ENCODE results near the gene HORMAD1.
A peak's percentile ranks its signal among the peaks of the same experiment; 100 is the strongest.
"Not testable (repeated sequence)": the region's sequence is repeated elsewhere in the genome, so short reads cannot be mapped to it uniquely, and the experiment has no call there.

HORMAD1 gene

GRCh38 chr1:150720703-150721102 is at the start of gene HORMAD1:
Gene HORMAD1 (minus strand): TSS chr1:150720895. CDS start chr1:150719505, 1,390 bp downstream.
- H3K4me3 Mint-ChIP-seq = no peak within 1 kb of the TSS
- H3K27ac Mint-ChIP-seq = no peak within 1 kb of the TSS
- DNase-seq (ENCODE audit: low spot score in 2 of 2) (no peak), ATAC-seq (ENCODE audit: low read depth) (no peak)
- no peaks in the 10 kb centered on the region for H3K27me3 Mint-ChIP-seq
- H3K9me3 Mint-ChIP-seq = no peaks in the 10 kb centered on the region
- no peaks in the 10 kb centered on the region for H3K4me1 Mint-ChIP-seq
- H3K36me3 Mint-ChIP-seq = peaks cover 7% of the 10 kb centered on the region

DNA sequence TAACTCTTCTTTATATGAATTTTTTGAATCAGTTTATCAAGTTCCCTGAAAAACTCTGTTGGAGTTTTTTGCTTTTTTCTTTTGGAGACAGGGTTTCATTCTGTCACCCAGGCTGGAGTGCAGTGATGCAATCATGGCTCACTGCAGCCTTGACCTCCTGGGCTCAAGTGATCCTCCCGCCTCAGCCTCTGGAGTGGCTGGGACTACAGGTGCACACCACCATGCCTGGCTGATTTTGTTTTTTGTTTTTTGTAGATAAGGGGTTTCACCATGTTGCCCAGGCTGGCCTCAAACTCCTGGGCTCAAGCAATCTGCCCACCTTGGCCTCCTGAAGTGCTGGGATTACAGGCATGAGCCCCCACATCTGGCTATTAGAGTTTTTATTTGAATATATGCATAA is 47.0 kb upstream of the HORMAD1 start:
- not testable (repeated sequence) for H3K9me3 Mint-ChIP-seq; H3K36me3 Mint-ChIP-seq; DNase-seq (ENCODE audit: low spot score in 2 of 2); ATAC-seq (ENCODE audit: low read depth); H3K27me3 Mint-ChIP-seq; H3K4me3 Mint-ChIP-seq
- H3K4me1 Mint-ChIP-seq = peaks cover 23% of the 10 kb centered on the region
- peak overlapping the region; percentile 4 for H3K27ac Mint-ChIP-seq

GRCh38 chr1:150765977-150766301 is 45.2 kb upstream of the HORMAD1 start:
- peaks cover 14% of the 10 kb centered on the region for H3K36me3 Mint-ChIP-seq
- peaks cover 31% of the 10 kb centered on the region for H3K4me1 Mint-ChIP-seq
- H3K9me3 Mint-ChIP-seq; DNase-seq (ENCODE audit: low spot score in 2 of 2); H3K27me3 Mint-ChIP-seq: not testable (repeated sequence)
- ATAC-seq (ENCODE audit: low read depth) = peak; percentile 12
- H3K4me3 Mint-ChIP-seq = peak overlapping the region; percentile 99
- peak overlapping the region; percentile 100 for H3K27ac Mint-ChIP-seq

- DNase-seq (ENCODE audit: low spot score in 2 of 2) (peak; percentile 17 to 50), ATAC-seq (ENCODE audit: low read depth) (peak; percentile 93)
- no peaks in the 10 kb centered on the region for H3K9me3 Mint-ChIP-seq
- peaks cover 30% of the 10 kb centered on the region for H3K4me1 Mint-ChIP-seq
- H3K27me3 Mint-ChIP-seq = no peaks in the 10 kb centered on the region
- peak within 1 kb of the TSS; percentile 99 for H3K4me3 Mint-ChIP-seq
- peaks cover 17% of the 10 kb centered on the region for H3K36me3 Mint-ChIP-seq
- H3K27ac Mint-ChIP-seq = peak within 1 kb of the TSS; percentile 100
Observed at GRCh38 chr1:150765296-150765976, 44.7 kb upstream of the HORMAD1 start, which contains the start of gene CTSS. Gene CTSS (minus strand): TSS chr1:150765778. CDS start chr1:150764763, 1,015 bp downstream.

- Mint-ChIP-seq H3K27ac (peak overlapping the region; percentile 100), H3K36me3 (peaks cover 24% of the 10 kb centered on the region), H3K4me3 (peak overlapping the region; percentile 99), H3K4me1 (peaks cover 38% of the 10 kb centered on the region), H3K27me3 (no peaks in the 10 kb centered on the region), H3K9me3 (no peaks in the 10 kb centered on the region)
- no peak for ATAC-seq (ENCODE audit: low read depth)
- no peak for DNase-seq (ENCODE audit: low spot score in 2 of 2)
Observed at GRCh38 chr1:150764617-150765101, 44.0 kb upstream of the HORMAD1 start.

GRCh38 chr1:150763018-150763417 is 42.3 kb upstream of the HORMAD1 start:
- Mint-ChIP-seq H3K9me3 (no peaks in the 10 kb centered on the region), H3K4me1 (peaks cover 38% of the 10 kb centered on the region), H3K36me3 (peaks cover 28% of the 10 kb centered on the region), H3K27me3 (no peaks in the 10 kb centered on the region), H3K4me3 (peak overlapping the region; percentile 83), H3K27ac (peak overlapping the region; percentile 9)
- DNase-seq (ENCODE audit: low spot score in 2 of 2) (no peak), ATAC-seq (ENCODE audit: low read depth) (no peak)

DNA sequence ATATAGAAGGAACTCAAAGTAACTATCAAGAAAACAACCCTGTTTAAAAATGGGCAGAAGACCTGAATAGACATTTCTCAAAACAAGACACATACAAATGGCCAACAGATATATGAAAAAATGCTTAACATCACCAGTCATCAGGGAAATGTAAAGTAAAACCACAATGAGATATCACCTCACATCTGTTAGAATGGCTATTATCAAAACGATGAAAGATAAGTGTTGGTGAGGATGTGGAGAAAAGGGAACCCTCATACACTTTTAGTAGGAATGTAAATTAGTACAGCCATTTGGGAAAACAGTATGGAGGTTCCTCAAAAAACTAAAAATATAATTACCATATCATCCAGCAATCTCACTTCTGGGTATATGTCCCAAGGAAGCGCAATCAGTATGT is 41.9 kb upstream of the HORMAD1 start:
- Mint-ChIP-seq H3K27me3 (no peaks in the 10 kb centered on the region), H3K4me1 (peaks cover 38% of the 10 kb centered on the region), H3K36me3 (peaks cover 28% of the 10 kb centered on the region), H3K9me3 (no peaks in the 10 kb centered on the region), H3K27ac (peak overlapping the region; percentile 9), H3K4me3 (peak overlapping the region; percentile 83)
- no peak for DNase-seq (ENCODE audit: low spot score in 2 of 2)
- no peak for ATAC-seq (ENCODE audit: low read depth)

- H3K4me1 Mint-ChIP-seq = peaks cover 38% of the 10 kb centered on the region
- peak overlapping the region; percentile 83 for H3K4me3 Mint-ChIP-seq
- H3K27me3 Mint-ChIP-seq = no peaks in the 10 kb centered on the region
- no peaks in the 10 kb centered on the region for H3K9me3 Mint-ChIP-seq
- ATAC-seq (ENCODE audit: low read depth) (no peak), DNase-seq (ENCODE audit: low spot score in 2 of 2) (no peak)
- peaks cover 28% of the 10 kb centered on the region for H3K36me3 Mint-ChIP-seq
- H3K27ac Mint-ChIP-seq = no peak overlapping the region
Observed at GRCh38 chr1:150761801-150762200, 41.1 kb upstream of the HORMAD1 start.

DNA sequence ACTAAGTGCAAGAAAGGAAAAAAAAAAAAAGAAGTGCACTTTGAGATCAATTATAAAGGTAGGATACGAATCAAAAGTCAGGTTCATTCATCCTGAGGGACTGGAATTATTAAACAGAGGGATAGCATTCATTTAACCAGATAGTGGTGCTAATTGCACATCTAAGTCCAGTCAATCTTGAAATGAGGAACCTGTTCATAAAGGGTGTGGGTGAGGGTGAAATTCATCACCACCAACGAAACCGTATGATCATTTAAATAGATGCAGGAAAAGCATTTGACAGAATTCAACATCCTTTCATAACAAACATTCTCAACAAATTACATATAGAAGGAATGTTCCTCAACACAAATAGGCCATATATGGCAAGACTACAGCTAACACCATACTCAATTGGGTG is 39.3 kb upstream of the HORMAD1 start:
- Mint-ChIP-seq H3K27ac (peak overlapping the region; percentile 86), H3K36me3 (peaks cover 26% of the 10 kb centered on the region), H3K4me1 (peaks cover 28% of the 10 kb centered on the region), H3K4me3 (peak overlapping the region; percentile 57), H3K27me3 (no peaks in the 10 kb centered on the region), H3K9me3 (no peaks in the 10 kb centered on the region)
- DNase-seq (ENCODE audit: low spot score in 2 of 2) = peak in 1 of 2 donors; percentile 16
- peak; percentile 75 for ATAC-seq (ENCODE audit: low read depth)

- DNase-seq (ENCODE audit: low spot score in 2 of 2) = no peak
- ATAC-seq (ENCODE audit: low read depth) = no peak
- H3K9me3 Mint-ChIP-seq = no peaks in the 10 kb centered on the region
- peaks cover 2% of the 10 kb centered on the region for H3K4me1 Mint-ChIP-seq
- no peaks in the 10 kb centered on the region for H3K27me3 Mint-ChIP-seq
- peak overlapping the region; percentile 48 for H3K27ac Mint-ChIP-seq
- H3K36me3 Mint-ChIP-seq = peaks cover 25% of the 10 kb centered on the region
- H3K4me3 Mint-ChIP-seq = no peak overlapping the region
Observed at GRCh38 chr1:150753416-150753815, 32.7 kb upstream of the HORMAD1 start.

GRCh38 chr1:150751443-150751842 is 30.7 kb upstream of the HORMAD1 start:
- H3K4me1 Mint-ChIP-seq = peaks cover 2% of the 10 kb centered on the region
- H3K4me3 Mint-ChIP-seq = no peak overlapping the region
- no peak for DNase-seq (ENCODE audit: low spot score in 2 of 2)
- no peaks in the 10 kb centered on the region for H3K27me3 Mint-ChIP-seq
- ATAC-seq (ENCODE audit: low read depth) = no peak
- H3K36me3 Mint-ChIP-seq = peaks cover 25% of the 10 kb centered on the region
- H3K9me3 Mint-ChIP-seq = no peaks in the 10 kb centered on the region
- peak overlapping the region; percentile 48 for H3K27ac Mint-ChIP-seq

DNA sequence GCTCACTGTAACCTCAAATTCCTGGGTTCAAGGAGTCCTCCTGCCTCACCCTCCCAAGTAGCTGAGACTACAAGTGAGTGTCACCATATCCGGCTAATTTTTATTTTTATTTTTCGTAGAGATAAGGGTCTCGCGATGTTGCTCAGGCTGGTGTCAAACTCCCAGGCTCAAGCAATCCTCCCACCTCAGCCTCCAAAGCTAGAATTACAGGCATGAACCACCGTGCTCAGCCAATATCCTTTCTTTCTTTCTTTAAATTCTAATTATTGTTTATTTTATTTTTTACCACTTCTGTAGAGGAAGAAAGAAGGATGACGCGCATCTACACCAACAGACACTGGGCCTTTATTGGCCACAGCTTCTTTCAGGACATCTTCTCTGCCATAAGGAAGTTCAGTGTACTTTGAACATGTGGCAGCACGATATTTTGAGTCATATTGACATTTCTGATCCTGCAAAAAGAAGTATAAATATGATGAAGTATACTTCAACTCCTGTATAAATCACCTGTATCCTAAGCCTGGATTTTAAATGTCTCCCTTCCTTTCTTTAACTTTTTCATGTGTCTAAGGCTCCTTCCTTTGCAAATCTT is 29.1 kb upstream of the HORMAD1 start:
- Mint-ChIP-seq H3K27ac (peak overlapping the region; percentile 56), H3K4me1 (peaks cover 2% of the 10 kb centered on the region), H3K4me3 (no peak overlapping the region), H3K27me3 (no peaks in the 10 kb centered on the region), H3K36me3 (peaks cover 25% of the 10 kb centered on the region), H3K9me3 (no peaks in the 10 kb centered on the region)
- ATAC-seq (ENCODE audit: low read depth) (no peak), DNase-seq (ENCODE audit: low spot score in 2 of 2) (no peak)

GRCh38 chr1:150748878-150749719 is 28.4 kb upstream of the HORMAD1 start:
- Mint-ChIP-seq H3K9me3 (no peaks in the 10 kb centered on the region), H3K27ac (peak overlapping the region; percentile 56), H3K27me3 (no peaks in the 10 kb centered on the region), H3K36me3 (peaks cover 24% of the 10 kb centered on the region), H3K4me3 (no peak overlapping the region), H3K4me1 (peaks cover 2% of the 10 kb centered on the region)
- no peak for DNase-seq (ENCODE audit: low spot score in 2 of 2)
- no peak for ATAC-seq (ENCODE audit: low read depth)

DNA sequence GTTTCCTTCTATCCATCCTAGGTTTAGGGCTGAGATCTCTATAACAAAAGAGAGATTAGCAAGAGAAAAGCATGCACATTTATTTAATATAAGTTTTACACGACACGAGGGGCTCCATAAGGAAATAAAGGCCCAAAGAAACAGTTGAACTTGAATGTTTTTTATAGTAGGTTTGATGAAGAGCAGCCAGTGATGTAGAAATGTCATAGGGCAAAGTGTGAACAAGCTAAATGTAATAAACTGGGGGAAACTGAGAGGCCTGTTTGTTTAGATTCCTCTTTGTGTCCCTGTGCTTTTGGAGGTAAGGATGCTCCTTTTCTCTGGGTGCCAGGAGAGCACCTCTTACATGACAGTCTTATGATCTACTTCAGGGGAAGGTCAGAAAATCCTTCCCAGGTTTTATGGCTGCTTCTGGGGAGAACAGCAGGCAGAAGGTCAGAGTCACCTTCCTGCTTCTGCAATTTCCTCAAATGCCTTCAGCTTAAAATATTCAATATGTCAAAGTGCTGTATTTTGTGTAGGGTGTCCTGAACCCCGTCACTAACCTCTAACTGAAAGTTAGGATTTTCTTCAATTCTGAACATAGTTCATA is 9.5 kb upstream of the HORMAD1 start:
- H3K4me1 Mint-ChIP-seq = no peaks in the 10 kb centered on the region
- ATAC-seq (ENCODE audit: low read depth) (no peak), DNase-seq (ENCODE audit: low spot score in 2 of 2) (no peak)
- H3K4me3 Mint-ChIP-seq = no peak overlapping the region
- H3K27ac Mint-ChIP-seq = no peak overlapping the region
- H3K9me3 Mint-ChIP-seq = no peaks in the 10 kb centered on the region
- no peaks in the 10 kb centered on the region for H3K27me3 Mint-ChIP-seq
- H3K36me3 Mint-ChIP-seq = peaks cover 14% of the 10 kb centered on the region
